ENCODE data around the gene MGAT5. TPM values are rescaled to one million over a fixed set of nuclear protein-coding genes. Genes with fewer than 3 reads are reported as not detected.

The MGAT5 gene
- total RNA-seq, 2 experiments from 2014 or later = 48.5 to 54.3 TPM

- H3K4me3 Mint-ChIP-seq = no peak overlapping the region
- ATAC-seq = no peak
- peaks cover 12% of the 10 kb centered on the region for H3K36me3 Mint-ChIP-seq (ENCODE audit: low read depth)
- H3K27ac Mint-ChIP-seq = no peak overlapping the region
- CTCF ChIA-PET = interaction anchor here (1.1 to 4.2 kb wide), 2 partner anchors 138 to 298 kb away, joined by 4 to 17 read pairs; no protein-coding TSS in a partner anchor
- H3K9me3 Mint-ChIP-seq (ENCODE audit: insufficient read depth) = no peaks in the 10 kb centered on the region
- H3K27me3 Mint-ChIP-seq (ENCODE audit: low read depth) = no peaks in the 10 kb centered on the region
- H3K4me1 Mint-ChIP-seq (ENCODE audit: low read depth) = peaks cover 10% of the 10 kb centered on the region
- no peak for DNase-seq
- POLR2A ChIA-PET = no interaction called here
Measured at GRCh38 chr2:134416637-134417036, 162.8 kb downstream of the MGAT5 start.

GRCh38 chr2:134417968-134418582 is 164.2 kb downstream of the MGAT5 start:
- Mint-ChIP-seq H3K4me1 (ENCODE audit: low read depth) (no peaks in the 10 kb centered on the region), H3K9me3 (ENCODE audit: insufficient read depth) (no peaks in the 10 kb centered on the region), H3K27ac (no peak overlapping the region), H3K4me3 (no peak overlapping the region), H3K27me3 (ENCODE audit: low read depth) (no peaks in the 10 kb centered on the region), H3K36me3 (ENCODE audit: low read depth) (peaks cover 10% of the 10 kb centered on the region)
- ATAC-seq (no peak), DNase-seq (no peak)
- ChIA-PET POLR2A (no interaction called here), CTCF (interaction anchor here (0.8 to 4.2 kb wide), 5 partner anchors 11 to 299 kb away, joined by 3 to 17 read pairs (median 3); no protein-coding TSS in a partner anchor)

- Mint-ChIP-seq H3K4me3 (no peak overlapping the region), H3K9me3 (ENCODE audit: insufficient read depth) (no peaks in the 10 kb centered on the region), H3K27me3 (ENCODE audit: low read depth) (no peaks in the 10 kb centered on the region), H3K27ac (no peak overlapping the region), H3K36me3 (ENCODE audit: low read depth) (peaks cover 15% of the 10 kb centered on the region), H3K4me1 (ENCODE audit: low read depth) (peaks cover 2% of the 10 kb centered on the region)
- DNase-seq (no peak), ATAC-seq (no peak)
- CTCF ChIA-PET = interaction anchor here (0.7 to 4.2 kb wide), 5 partner anchors 9 to 315 kb away, joined by 3 to 17 read pairs (median 7); no protein-coding TSS in a partner anchor
- POLR2A ChIA-PET = no interaction called here
Measured at GRCh38 chr2:134420259-134420658, 166.4 kb downstream of the MGAT5 start.

- ATAC-seq (no peak), DNase-seq (no peak)
- Mint-ChIP-seq H3K36me3 (ENCODE audit: low read depth) (peaks cover 15% of the 10 kb centered on the region), H3K9me3 (ENCODE audit: insufficient read depth) (no peaks in the 10 kb centered on the region), H3K27me3 (ENCODE audit: low read depth) (no peaks in the 10 kb centered on the region), H3K4me1 (ENCODE audit: low read depth) (peaks cover 6% of the 10 kb centered on the region), H3K4me3 (no peak overlapping the region), H3K27ac (no peak overlapping the region)
- ChIA-PET POLR2A (no interaction called here), CTCF (interaction anchor here (1.5 to 4.2 kb wide), 4 partner anchors 9 to 302 kb away, joined by 4 to 17 read pairs (median 8); no protein-coding TSS in a partner anchor)
Measured at GRCh38 chr2:134420920-134421319, 167.0 kb downstream of the MGAT5 start.

- H3K4me3 Mint-ChIP-seq = no peak overlapping the region
- DNase-seq (no peak), ATAC-seq (no peak)
- ChIA-PET POLR2A (no interaction called here), CTCF (interaction anchor here (1.5 to 2.1 kb wide), 3 partner anchors 8 to 29 kb away, joined by 4 to 8 read pairs (median 7); no protein-coding TSS in a partner anchor)
- no peak overlapping the region for H3K27ac Mint-ChIP-seq
- H3K36me3 Mint-ChIP-seq (ENCODE audit: low read depth) = peaks cover 17% of the 10 kb centered on the region
- H3K9me3 Mint-ChIP-seq (ENCODE audit: insufficient read depth) = no peaks in the 10 kb centered on the region
- no peaks in the 10 kb centered on the region for H3K27me3 Mint-ChIP-seq (ENCODE audit: low read depth)
- peaks cover 9% of the 10 kb centered on the region for H3K4me1 Mint-ChIP-seq (ENCODE audit: low read depth)
Measured at GRCh38 chr2:134421556-134422328, 167.9 kb downstream of the MGAT5 start.

- H3K4me1 Mint-ChIP-seq (ENCODE audit: low read depth) = peaks cover 9% of the 10 kb centered on the region
- POLR2A ChIA-PET = interaction anchor here (2.4 kb wide), 1 partner anchor 10 kb away, joined by 5 read pairs; no protein-coding TSS in a partner anchor
- peaks cover 25% of the 10 kb centered on the region for H3K36me3 Mint-ChIP-seq (ENCODE audit: low read depth)
- no peak for DNase-seq
- no peak overlapping the region for H3K27ac Mint-ChIP-seq
- no peaks in the 10 kb centered on the region for H3K9me3 Mint-ChIP-seq (ENCODE audit: insufficient read depth)
- H3K4me3 Mint-ChIP-seq = no peak overlapping the region
- CTCF ChIA-PET = interaction anchor here (1.1 to 1.6 kb wide), 3 partner anchors 14 to 180 kb away, joined by 3 to 4 read pairs (median 3); no protein-coding TSS in a partner anchor
- H3K27me3 Mint-ChIP-seq (ENCODE audit: low read depth) = no peaks in the 10 kb centered on the region
- no peak for ATAC-seq
Measured at GRCh38 chr2:134425724-134426496, 172.0 kb downstream of the MGAT5 start.

- ATAC-seq (no peak), DNase-seq (no peak)
- Mint-ChIP-seq H3K27ac (no peak overlapping the region), H3K9me3 (ENCODE audit: insufficient read depth) (no peaks in the 10 kb centered on the region), H3K4me3 (no peak overlapping the region), H3K27me3 (ENCODE audit: low read depth) (no peaks in the 10 kb centered on the region), H3K36me3 (ENCODE audit: low read depth) (peaks cover 28% of the 10 kb centered on the region), H3K4me1 (ENCODE audit: low read depth) (peaks cover 9% of the 10 kb centered on the region)
- POLR2A ChIA-PET = interaction anchor here (2.4 kb wide), 1 partner anchor 10 kb away, joined by 5 read pairs; no protein-coding TSS in a partner anchor
- CTCF ChIA-PET = interaction anchor here (1.1 to 1.6 kb wide), 4 partner anchors 9 to 181 kb away, joined by 3 to 4 read pairs (median 3); no protein-coding TSS in a partner anchor
Measured at GRCh38 chr2:134426721-134427120, 172.8 kb downstream of the MGAT5 start.

GRCh38 chr2:134429886-134430285 is 176.0 kb downstream of the MGAT5 start:
- H3K27ac Mint-ChIP-seq = no peak overlapping the region
- peaks cover 27% of the 10 kb centered on the region for H3K36me3 Mint-ChIP-seq (ENCODE audit: low read depth)
- no peak overlapping the region for H3K4me3 Mint-ChIP-seq
- peaks cover 9% of the 10 kb centered on the region for H3K4me1 Mint-ChIP-seq (ENCODE audit: low read depth)
- no peak for ATAC-seq
- POLR2A ChIA-PET = interaction anchor here (0.6 kb wide), 1 partner anchor 265 kb away, joined by 3 read pairs; no protein-coding TSS in a partner anchor
- CTCF ChIA-PET = interaction anchor here (0.9 to 1.4 kb wide), 4 partner anchors 9 to 22 kb away, joined by 3 to 5 read pairs (median 4); no protein-coding TSS in a partner anchor
- DNase-seq = no peak
- no peaks in the 10 kb centered on the region for H3K27me3 Mint-ChIP-seq (ENCODE audit: low read depth)
- H3K9me3 Mint-ChIP-seq (ENCODE audit: insufficient read depth) = no peaks in the 10 kb centered on the region

GRCh38 chr2:134431838-134432434 is 178.1 kb downstream of the MGAT5 start:
- H3K4me3 Mint-ChIP-seq = no peak overlapping the region
- no peaks in the 10 kb centered on the region for H3K4me1 Mint-ChIP-seq (ENCODE audit: low read depth)
- DNase-seq (no peak), ATAC-seq (no peak)
- ChIA-PET POLR2A (no interaction called here), CTCF (interaction anchor here (1.3 to 2.0 kb wide), 3 partner anchors 9 to 20 kb away, joined by 3 to 9 read pairs (median 4); no protein-coding TSS in a partner anchor)
- H3K27me3 Mint-ChIP-seq (ENCODE audit: low read depth) = no peaks in the 10 kb centered on the region
- peaks cover 33% of the 10 kb centered on the region for H3K36me3 Mint-ChIP-seq (ENCODE audit: low read depth)
- H3K27ac Mint-ChIP-seq = no peak overlapping the region
- no peaks in the 10 kb centered on the region for H3K9me3 Mint-ChIP-seq (ENCODE audit: insufficient read depth)

- ATAC-seq = no peak
- no peak overlapping the region for H3K27ac Mint-ChIP-seq
- POLR2A ChIA-PET = no interaction called here
- no peaks in the 10 kb centered on the region for H3K9me3 Mint-ChIP-seq (ENCODE audit: insufficient read depth)
- CTCF ChIA-PET = interaction anchor here (2.0 kb wide), 1 partner anchor 19 kb away, joined by 9 read pairs; no protein-coding TSS in a partner anchor
- peaks cover 28% of the 10 kb centered on the region for H3K36me3 Mint-ChIP-seq (ENCODE audit: low read depth)
- H3K4me1 Mint-ChIP-seq (ENCODE audit: low read depth) = no peaks in the 10 kb centered on the region
- no peak for DNase-seq
- H3K4me3 Mint-ChIP-seq = no peak overlapping the region
- H3K27me3 Mint-ChIP-seq (ENCODE audit: low read depth) = no peaks in the 10 kb centered on the region
Measured at GRCh38 chr2:134432435-134432883, 178.6 kb downstream of the MGAT5 start.

GRCh38 chr2:134433469-134433868 is 179.6 kb downstream of the MGAT5 start:
- ChIA-PET CTCF (no interaction called here), POLR2A (no interaction called here)
- ATAC-seq (no peak), DNase-seq (no peak)
- no peaks in the 10 kb centered on the region for H3K4me1 Mint-ChIP-seq (ENCODE audit: low read depth)
- H3K4me3 Mint-ChIP-seq = no peak overlapping the region
- H3K27ac Mint-ChIP-seq = no peak overlapping the region
- no peaks in the 10 kb centered on the region for H3K27me3 Mint-ChIP-seq (ENCODE audit: low read depth)
- H3K36me3 Mint-ChIP-seq (ENCODE audit: low read depth) = peaks cover 25% of the 10 kb centered on the region
- no peaks in the 10 kb centered on the region for H3K9me3 Mint-ChIP-seq (ENCODE audit: insufficient read depth)

All from activated CD8-positive, alpha-beta T cell treated with anti-CD3 and anti-CD28 coated beads, Interleukin-2, amount 10 ng/mL, durations not matched to agents 7 days and 5 days (primary cell).